Measurements from ENCODE around the gene ZBTB22.
A peak's percentile ranks its signal among the peaks of the same experiment; 100 is the strongest.

Gene ZBTB22

DNA sequence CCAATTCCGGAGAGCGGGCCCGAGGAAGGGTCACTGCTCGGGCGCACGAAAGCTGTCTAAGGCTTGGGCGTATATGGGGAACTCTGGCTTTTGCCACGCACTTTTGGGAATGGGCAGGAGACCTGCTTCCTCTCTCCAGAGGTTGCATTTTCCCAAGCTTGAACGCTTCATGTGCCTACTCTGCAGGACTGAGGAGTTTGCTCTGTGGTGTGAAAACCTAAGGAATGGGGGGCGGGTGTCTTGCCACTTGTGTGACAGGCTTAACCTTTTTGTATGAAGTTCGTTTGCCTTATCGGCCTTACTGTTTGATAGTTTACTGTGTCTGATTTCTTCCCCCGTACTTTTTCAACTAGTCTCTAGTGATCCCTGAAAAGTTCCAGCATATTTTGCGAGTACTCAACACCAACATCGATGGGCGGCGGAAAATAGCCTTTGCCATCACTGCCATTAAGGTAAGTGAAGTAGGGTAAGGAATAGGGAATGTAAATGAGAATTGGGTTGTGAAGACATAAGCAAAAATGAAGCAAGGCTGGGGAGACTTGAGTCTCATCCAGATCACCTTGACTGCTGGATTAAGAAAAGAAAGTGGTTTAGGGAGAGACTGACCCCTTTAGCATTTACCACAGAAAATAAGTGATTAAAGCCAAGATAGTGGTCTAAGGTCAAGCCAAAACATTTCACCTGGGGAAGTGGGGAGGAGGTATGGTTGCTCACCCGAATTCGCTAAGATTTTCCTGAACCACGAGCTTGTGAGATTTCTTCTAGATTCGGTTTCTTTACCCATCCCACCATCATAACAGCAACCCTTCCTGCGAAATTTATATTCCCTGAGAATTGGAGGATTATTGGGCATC, 45.0 kb downstream of the ZBTB22 start:
- TF ChIP-seq, protein P1, sequence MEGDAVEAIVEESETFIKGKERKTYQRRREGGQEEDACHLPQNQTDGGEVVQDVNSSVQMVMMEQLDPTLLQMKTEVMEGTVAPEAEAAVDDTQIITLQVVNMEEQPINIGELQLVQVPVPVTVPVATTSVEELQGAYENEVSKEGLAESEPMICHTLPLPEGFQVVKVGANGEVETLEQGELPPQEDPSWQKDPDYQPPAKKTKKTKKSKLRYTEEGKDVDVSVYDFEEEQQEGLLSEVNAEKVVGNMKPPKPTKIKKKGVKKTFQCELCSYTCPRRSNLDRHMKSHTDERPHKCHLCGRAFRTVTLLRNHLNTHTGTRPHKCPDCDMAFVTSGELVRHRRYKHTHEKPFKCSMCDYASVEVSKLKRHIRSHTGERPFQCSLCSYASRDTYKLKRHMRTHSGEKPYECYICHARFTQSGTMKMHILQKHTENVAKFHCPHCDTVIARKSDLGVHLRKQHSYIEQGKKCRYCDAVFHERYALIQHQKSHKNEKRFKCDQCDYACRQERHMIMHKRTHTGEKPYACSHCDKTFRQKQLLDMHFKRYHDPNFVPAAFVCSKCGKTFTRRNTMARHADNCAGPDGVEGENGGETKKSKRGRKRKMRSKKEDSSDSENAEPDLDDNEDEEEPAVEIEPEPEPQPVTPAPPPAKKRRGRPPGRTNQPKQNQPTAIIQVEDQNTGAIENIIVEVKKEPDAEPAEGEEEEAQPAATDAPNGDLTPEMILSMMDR (IDR thresholded peaks at IDR 0.05; ENCODE audit: low read depth, low read length) = no peak
- Histone ChIP-seq H3K36me3 (peaks cover 56% of the 10 kb centered on the region), H3K4me3 (ENCODE audit: low read depth, low read length) (peak overlapping the region; percentile 92), H3K4me1 (no peaks in the 10 kb centered on the region), H3K9me3 (no peaks in the 10 kb centered on the region), H3K27me3 (no peaks in the 10 kb centered on the region)
- no peak for DNase-seq

- peak; percentile 94 for DNase-seq
- Histone ChIP-seq H3K9me3 (no peaks in the 10 kb centered on the region), H3K4me1 (no peaks in the 10 kb centered on the region), H3K36me3 (peaks cover 61% of the 10 kb centered on the region), H3K27me3 (no peaks in the 10 kb centered on the region), H3K4me3 (ENCODE audit: low read depth, low read length) (peak within 1 kb of the TSS; percentile 92)
- TF ChIP-seq, protein P1 (IDR thresholded peaks at IDR 0.05; ENCODE audit: low read depth, low read length) = no peak
These were observed 45.9 kb downstream of the ZBTB22 start, which contains the start of the genes RPS18 and VPS52 for GRCh38 chr6:33271468-33272274. RPS18 (plus strand) TSS chr6:33272075; CDS start chr6:33272120, 45 bp downstream. VPS52 (minus strand) TSS chr6:33271876; CDS start chr6:33271675, 201 bp downstream.

DNA sequence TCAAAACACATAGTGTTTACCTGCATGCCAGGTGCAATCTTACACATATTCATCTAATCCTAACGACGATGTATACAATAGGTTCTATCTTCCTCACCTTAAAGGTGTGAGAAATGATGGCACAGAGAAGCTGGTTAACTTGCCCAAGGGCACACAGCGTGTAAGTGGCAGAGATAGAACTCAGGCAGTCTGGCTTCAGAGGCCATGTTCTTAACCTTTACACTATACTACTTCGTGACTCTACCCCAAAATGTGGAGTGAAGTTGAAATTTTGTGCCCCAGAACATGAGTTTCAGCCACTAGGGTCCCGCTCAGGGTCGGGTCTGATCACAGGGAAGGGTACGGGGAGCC, 46.5 kb downstream of the ZBTB22 start:
- no peak for DNase-seq
- Histone ChIP-seq H3K4me3 (ENCODE audit: low read depth, low read length) (peak overlapping the region; percentile 92), H3K4me1 (no peaks in the 10 kb centered on the region), H3K27me3 (no peaks in the 10 kb centered on the region), H3K36me3 (peaks cover 55% of the 10 kb centered on the region), H3K9me3 (no peaks in the 10 kb centered on the region)
- TF ChIP-seq, protein P1 (IDR thresholded peaks at IDR 0.05; ENCODE audit: low read depth, low read length) = peak; percentile 18; the same call in 1 of the 2 replicates
